A549 treated with CORT108297 at 1 μM for 4 hours (cell line): ENCODE data around the gene TMA16. TPM values are rescaled to one million over a fixed set of nuclear protein-coding genes. Genes with fewer than 3 reads are reported as not detected.

Experiments used
- total RNA-seq: library from RNA; stranded (reverse); fragments of 200-300 nt; extraction: Qiagen RNA extraction; gene quantifications from 5 replicates; pipeline ENCODE4 v1.2.3, GENCODE V29; 2022

TMA16 gene
- 21.1 to 34.2 TPM (median 22.9 TPM) in 5 replicates for total RNA-seq

DNA sequence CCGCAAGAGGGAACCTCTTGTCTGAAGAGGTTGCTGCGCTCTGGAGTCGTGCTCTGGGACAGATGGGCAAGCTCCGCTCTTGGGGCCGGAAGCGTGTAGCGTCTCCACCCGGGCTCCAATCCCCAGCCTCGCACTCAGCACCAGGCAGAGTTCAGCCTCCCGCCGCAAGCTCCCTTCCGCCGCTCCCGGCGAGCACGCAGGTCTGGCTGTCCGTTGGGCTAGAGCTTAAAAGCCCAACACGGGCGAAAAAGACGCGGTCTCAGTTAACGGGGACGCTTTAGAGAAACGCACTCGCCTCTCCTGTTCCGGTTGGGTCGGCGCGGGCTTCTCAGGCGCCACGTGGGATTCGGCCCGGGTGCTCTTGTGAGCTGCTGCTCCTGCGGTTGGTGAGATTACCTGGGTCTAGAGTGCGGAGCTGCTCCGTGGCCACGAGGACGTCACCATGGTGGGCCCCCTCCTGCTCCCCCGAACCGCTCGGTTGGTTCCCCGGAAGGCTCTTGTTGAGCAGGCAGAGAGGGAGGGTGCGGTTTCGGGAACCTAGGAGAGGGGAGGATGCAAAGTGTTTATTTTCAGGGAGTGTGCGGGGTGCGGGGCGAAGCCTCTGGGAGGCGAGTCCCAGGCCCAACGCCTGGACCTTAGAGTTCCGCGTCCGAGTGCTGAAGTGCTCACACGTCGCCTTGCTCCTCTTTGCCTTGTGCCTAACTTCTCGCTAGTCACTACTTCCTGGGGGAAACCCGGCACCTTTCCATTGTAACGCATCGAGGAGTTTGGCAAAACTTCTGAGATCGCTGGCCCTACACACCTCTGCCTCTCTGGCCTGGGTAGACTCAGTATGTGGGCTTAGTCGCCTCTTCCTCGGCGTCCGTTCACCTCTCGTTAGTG is at the start of gene TMA16:
Gene TMA16 (plus strand): TSS at position 331 of the 882 bp plus-strand sequence. CDS start 112 bp downstream, at position 443.

GRCh38 chr4:163473576-163473975 is 20.9 kb upstream of the TMA16 start, which contains the start of gene TKTL2:
TSS of gene TKTL2 (minus strand) at chr4:163473754. CDS start at chr4:163473734, 20 bp downstream.

Other genes with a start within 250 kb of the TMA16 start
- 0.07 to 0.17 TPM (median 0.09 TPM) in 5 replicates for gene NPY1R, start 162.1 kb upstream of the TMA16 start, total RNA-seq
- gene NPY5R, start 150.8 kb upstream of the TMA16 start, total RNA-seq, result not detected in 5 replicates
- not detected in 5 replicates for gene TKTL2, start 20.9 kb upstream of the TMA16 start, total RNA-seq